LNCaP clone FGC (cell line): ENCODE results near the gene PRPF8.

Source experiments
- DNase-seq: peaks from one replicate; pipeline ENCODE4 v3.0.0-alpha.2; 2011; ENCODE audit warnings: low read depth
- H3K4me3 ChIP-seq: 2 replicates; pipeline ENCODE4 v1.5.1; 2011; ENCODE audit warnings: mild to moderate bottlenecking, low read depth, low read length, control low read depth
- TF ChIP-seq, protein P1 (sequence below): IDR thresholded peaks from 2 replicates; pipeline ENCODE4 v1.5.1; 2012; ENCODE audit warnings: mild to moderate bottlenecking; ENCODE audit not compliant: control insufficient read depth, insufficient read depth; ENCODE audit errors: extremely low read depth

PRPF8 gene

DNA sequence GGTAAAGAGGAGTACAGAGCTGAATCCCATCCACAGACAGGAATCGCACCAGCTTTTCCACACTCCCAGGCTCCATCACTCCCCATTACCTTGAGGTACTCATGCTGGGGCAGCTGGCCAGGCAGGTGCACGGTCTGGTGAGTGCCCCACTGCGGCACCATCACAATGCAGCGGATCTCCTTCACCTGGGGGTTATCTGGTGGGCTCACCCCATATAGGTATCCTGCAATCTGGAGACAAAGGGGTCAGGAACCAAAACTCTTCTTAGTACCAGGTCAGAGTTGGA, 33.2 kb downstream of the PRPF8 start:
- DNase-seq: no peak
- TF ChIP-seq, protein P1, sequence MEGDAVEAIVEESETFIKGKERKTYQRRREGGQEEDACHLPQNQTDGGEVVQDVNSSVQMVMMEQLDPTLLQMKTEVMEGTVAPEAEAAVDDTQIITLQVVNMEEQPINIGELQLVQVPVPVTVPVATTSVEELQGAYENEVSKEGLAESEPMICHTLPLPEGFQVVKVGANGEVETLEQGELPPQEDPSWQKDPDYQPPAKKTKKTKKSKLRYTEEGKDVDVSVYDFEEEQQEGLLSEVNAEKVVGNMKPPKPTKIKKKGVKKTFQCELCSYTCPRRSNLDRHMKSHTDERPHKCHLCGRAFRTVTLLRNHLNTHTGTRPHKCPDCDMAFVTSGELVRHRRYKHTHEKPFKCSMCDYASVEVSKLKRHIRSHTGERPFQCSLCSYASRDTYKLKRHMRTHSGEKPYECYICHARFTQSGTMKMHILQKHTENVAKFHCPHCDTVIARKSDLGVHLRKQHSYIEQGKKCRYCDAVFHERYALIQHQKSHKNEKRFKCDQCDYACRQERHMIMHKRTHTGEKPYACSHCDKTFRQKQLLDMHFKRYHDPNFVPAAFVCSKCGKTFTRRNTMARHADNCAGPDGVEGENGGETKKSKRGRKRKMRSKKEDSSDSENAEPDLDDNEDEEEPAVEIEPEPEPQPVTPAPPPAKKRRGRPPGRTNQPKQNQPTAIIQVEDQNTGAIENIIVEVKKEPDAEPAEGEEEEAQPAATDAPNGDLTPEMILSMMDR: no peak
- H3K4me3 ChIP-seq: no peak overlapping the region

DNA sequence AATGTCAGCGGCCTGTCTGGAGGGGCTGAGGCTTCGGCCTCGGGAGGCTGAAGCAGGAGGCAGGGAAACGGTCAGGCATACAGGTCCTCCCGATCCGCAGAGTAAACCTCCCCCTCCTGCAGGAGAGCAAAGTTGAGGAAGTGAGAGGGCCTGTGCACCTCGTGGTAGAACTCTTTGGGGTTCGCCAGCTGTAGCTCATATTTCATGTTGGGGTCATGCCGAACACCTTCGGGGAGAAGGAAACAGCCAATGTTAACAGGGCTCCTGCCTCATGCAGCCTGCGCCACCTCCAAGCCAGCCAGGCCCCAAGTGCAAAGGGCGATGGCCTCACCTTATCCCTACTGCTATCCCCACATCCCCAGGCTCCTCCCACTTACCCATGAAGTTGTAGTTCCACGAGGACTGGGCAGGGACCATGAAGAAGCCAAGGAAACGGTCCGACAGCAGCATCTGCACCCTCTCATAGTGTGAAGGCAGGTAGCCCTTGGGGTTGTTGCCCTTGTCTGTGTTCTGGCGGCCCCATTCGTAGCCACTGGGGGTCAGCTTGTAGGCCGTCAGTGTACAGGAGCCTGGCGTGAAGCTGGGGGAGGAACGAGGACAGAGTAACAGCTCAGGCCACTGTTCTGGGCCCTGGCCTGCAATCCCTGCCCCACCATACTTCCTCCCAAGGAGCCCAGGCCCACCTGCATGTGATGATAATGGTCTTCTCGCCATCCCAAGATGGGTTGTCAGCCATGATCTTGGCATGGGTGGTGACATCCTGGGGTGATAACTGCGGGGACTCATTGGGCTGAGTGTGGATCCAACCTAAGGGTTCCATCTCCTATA, 33.7 kb downstream of the PRPF8 start:
- no peak for DNase-seq
- TF ChIP-seq, protein P1: no peak
- no peak overlapping the region for H3K4me3 ChIP-seq

DNA sequence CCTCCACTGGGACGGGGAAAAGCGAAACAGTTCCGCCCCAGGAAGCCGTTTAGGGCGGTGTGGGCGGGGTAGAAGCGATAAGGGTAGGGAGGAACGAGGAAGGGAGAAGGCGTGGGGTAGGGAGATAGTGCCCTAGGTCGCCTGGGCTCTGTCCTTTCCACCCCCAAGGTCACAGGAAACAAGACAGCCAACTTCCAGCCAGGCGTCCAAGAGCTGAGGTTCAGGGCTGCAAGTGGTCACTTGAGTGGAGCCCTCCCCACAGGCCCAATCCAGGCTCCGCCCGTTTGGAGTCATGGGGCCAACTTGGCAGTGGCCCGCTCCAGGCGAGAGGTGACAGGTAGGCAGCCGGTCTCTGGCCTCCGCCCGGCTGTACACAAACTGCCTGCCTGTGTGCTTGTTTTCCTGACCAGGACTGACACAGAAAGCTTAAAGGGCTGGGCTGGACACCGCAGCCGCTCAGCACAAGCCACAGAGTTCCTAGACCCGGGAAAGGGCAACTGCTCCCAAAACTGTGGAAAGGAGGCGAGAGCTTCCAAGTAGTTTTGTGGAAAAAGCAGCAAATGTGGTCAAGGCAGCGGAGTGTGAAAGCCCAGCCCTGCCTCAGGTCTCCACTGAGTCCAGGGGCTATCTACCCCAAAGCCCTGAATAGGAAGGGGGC, 34.7 kb downstream of the PRPF8 start, which contains the start of gene RILP:
Gene RILP (minus strand): TSS at position 23 of the 658 bp plus-strand sequence. CDS start 62 bp downstream, outside the sequence.
- DNase-seq: peak; percentile 90
- TF ChIP-seq, protein P1: no peak
- H3K4me3 ChIP-seq: peak within 1 kb of the TSS; percentile 61

DNA sequence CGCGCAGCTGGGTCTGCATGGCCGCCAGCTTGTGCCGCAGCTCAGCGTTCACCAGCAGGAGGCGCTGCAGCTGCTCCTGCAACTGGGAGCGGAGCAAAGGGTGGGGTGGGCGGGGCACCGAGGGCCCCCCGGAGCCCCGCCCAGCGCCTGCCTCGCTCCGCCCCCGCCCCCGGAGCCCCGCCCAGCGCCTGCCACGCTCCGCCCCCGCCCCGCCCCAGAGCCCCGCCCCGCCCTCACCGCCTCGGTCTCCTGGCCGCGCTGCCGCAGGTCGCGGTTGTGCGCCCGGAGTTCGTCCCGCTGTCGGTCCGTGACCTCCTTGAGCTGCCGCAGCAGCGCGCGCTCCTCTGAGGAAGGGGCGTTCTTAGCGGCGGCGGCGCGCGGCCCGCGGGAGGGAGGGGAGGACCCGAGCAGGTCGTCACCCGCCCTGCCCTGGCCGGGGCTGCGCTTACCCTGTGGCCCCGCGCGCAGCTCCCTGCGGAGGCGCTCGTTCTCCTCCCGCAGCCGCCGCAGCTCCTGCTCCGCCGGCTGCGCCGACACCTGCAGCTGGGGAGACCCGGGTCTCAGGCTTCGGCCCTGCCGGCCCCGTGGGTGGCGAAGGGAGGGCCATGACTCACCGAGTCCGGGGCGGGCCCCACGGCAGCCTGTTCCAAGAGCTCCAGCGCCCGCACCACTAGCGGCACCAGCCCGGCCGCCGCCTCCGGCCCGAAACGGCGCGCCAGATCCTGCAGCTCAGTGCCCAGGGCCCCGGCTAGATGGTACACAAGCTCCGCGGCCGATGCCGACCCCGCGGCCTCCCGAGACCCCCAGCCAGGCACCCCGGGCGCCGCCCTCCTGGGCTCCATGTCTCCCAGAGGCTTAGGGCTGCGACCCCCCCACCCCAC, 35.5 kb downstream of the PRPF8 start:
- DNase-seq: peak; percentile 83
- TF ChIP-seq, protein P1: peak; percentile 100
- H3K4me3 ChIP-seq: peak overlapping the region; percentile 61

DNA sequence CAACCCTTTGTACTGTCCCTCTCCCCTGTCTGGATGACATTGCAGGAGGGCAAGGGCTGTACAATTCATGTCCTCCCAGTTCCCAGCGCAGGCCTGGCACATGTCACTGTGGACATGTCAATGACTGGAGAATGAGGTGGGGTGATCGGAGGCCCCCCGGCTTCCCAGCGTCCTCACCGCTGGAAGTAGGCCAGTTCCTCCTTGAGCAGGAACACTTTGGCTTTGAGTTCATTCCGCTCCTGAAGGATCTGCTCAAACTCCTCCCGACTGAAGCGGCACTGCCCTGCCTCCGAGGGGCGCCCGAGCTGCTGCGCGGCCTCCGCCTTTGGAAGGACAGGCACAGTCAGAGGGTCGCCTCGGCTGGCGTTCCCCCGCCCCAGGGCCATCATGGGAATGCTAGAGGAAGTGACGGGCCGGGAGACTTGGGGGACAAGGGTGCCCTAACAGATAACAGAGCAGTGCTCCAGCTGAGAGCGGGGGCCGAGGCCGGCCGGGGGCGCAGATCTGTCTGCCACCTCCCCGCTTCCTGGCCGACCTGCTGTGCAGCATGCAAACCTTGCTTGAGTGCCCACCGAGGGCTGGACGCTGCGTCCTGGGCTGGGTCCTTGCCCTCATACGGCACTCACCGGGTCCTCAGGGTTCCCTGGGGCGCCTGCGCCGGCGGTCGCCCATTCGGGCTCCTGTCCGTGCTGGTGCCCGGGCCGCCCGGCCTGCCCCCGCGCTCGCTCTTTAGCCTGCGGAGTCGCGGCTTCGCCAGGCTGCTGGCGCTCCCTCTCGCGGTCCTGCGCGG, 36.3 kb downstream of the PRPF8 start:
- H3K4me3 ChIP-seq: peak overlapping the region; percentile 45
- TF ChIP-seq, protein P1: 0 out of 2 replicates have a peak, but pooled peaks have one; percentile 12
- no peak for DNase-seq

DNA sequence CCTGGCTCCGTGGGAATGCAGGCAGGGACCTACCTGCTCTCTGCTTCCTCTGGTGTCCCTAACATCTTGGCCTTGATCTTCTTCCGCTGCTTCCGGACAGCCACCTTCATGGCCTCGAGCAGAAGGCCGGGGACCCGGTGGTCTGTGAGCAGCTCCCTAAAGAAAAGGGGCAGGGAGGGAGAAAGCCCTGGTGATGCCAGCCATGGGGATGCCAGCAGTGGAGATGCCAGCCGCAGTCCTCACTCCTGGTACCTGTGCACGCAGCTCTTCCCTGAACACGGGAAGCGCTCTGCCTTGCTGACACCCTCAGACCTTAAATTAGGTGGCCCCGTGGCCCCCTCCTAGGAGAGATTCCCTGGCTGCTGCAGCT, 36.9 kb downstream of the PRPF8 start:
- TF ChIP-seq, protein P1: no peak
- H3K4me3 ChIP-seq: no peak overlapping the region; the same call in 1 of the 2 replicates
- no peak for DNase-seq
